HG02759 (cell line): ENCODE measurements around the gene MEF2D.

Experiments
- ATAC-seq: cut with Tn5 transposase; IDR thresholded peaks from one replicate; pipeline ENCODE4 v1.9.1; 2021; ENCODE audit warnings: mild to moderate bottlenecking, moderate library complexity; ENCODE audit not compliant: unreplicated experiment

MEF2D gene

DNA sequence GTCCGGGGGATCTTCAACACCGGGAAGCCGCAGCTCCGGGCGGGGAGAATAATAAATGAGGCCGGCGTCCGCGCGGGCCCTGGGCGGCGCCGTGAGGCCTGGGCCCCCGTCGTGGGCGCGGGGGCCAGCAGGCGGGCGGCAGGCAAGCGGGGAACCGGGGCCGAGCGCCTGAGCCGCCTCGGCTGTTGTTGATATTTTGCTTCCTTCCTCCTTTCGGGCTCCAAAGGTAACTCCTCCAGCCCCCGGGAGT is at the start of gene MEF2D:
Gene MEF2D, minus strand, starts transcription at position 233 of the 250 bp plus-strand sequence. CDS start 17,483 bp downstream, outside the sequence.
- no peak for ATAC-seq

DNA sequence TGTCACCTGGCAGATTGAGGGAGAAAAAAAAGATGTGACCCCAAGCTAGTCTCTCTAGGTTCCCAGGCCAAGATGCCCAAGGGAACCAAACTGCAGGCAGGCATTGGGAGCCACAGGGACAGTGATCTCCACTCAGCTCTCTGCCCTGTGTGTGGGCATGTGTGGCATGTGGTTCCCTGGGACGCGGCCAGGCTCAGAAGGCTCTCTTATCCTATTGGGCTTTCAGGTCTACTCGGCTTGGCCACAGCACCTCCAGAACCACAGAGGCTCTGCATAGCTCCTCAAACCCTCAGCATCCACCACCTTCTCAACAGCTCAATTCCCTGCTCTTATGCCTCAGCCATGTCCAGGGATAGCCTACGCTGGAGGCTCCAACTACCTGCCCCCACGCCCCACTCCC is 49.8 kb upstream of the MEF2D start:
- no peak for ATAC-seq

- no peak for ATAC-seq
Observed at GRCh38 chr1:156549831-156550230, 49.3 kb upstream of the MEF2D start.

- ATAC-seq: no peak
Observed at GRCh38 chr1:156549390-156549789, 48.8 kb upstream of the MEF2D start.

DNA sequence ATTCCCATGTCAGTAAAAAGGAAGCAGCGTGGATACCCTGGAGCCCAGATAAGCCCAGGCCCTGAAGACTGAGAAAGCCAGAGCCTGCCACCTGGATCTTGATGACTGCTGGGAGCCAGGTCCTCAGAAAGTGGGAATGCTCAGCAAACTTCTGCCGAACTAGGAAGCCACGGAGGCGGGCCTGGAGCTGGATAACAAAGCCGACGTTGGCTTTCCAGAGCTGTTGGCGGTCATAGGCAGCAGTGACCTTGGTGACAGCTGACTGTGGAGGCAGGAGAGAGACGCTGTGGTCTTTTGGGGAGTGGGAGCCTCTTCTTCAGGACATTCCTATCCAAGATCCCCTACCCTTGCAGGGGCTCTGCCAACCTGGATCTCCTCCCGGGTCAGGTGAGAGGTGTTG is 47.4 kb upstream of the MEF2D start:
- ATAC-seq: no peak

DNA sequence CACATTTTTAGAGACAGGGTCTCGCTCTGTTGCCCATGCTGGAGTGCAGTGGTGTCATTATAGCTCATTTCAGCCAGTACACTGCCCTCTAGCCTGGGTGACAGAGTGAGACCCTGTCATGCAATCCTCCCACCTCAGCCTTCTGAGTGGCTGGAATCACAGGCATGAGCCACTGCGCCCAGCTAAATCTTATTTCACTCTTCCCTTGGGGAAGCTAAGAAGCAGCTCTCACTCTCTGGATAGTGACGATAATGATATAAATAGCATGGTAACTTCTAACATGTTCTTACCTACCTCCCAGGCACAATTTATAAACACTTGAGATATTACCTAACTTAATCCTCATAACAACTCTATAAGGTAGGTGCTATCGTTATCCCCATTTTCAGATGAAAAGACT is 46.9 kb upstream of the MEF2D start:
- no peak for ATAC-seq

- ATAC-seq: no peak
Observed at GRCh38 chr1:156546267-156546666, 45.7 kb upstream of the MEF2D start.

GRCh38 chr1:156544592-156545102 is 44.1 kb upstream of the MEF2D start:
- no peak for ATAC-seq

DNA sequence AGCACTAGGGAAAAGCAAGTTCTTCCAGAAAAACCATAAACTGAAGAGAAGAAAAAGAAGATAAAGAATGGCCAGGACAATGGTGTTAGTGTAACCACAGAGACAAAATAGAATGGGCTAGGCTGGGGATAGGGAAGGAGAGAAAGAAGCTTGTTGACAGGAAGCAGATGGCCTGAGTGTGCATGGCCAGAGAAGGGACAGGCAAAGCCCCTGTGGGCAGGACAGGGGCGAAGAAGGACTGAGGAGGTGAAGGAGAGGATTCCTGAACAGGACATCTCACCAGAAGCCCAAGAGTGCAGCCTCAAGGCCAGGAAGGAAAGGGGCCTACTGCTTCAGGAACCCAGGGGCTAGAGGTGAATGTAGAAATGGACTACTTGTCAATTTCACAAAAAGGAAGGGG is 42.5 kb upstream of the MEF2D start:
- ATAC-seq: no peak

- no peak for ATAC-seq
Observed at GRCh38 chr1:156540955-156541354, 40.4 kb upstream of the MEF2D start.

GRCh38 chr1:156539818-156540355 is 39.3 kb upstream of the MEF2D start:
- ATAC-seq: no peak

GRCh38 chr1:156538711-156539440 is 38.3 kb upstream of the MEF2D start:
- no peak for ATAC-seq

DNA sequence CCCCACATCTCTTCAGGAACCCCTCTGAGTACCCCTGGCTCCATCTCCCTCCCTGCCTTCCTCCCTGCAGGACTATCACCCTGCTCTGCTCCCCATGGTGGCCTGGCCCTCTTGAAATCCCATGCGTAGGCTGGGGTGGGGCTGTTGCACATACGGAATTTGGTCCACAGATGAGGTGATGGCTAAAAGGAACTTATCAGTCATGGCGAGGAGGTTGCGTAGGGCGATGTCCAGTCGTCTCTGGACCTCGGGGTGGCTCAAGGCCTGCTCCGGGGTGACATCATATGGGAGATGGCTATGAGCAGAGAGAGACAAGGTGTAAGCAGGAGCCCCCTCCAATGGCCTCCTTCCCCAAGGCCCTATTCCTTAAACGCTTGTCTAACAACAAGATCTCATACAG is 36.5 kb upstream of the MEF2D start:
- no peak for ATAC-seq

GRCh38 chr1:156534424-156535060 is 34.0 kb upstream of the MEF2D start:
- no peak for ATAC-seq

DNA sequence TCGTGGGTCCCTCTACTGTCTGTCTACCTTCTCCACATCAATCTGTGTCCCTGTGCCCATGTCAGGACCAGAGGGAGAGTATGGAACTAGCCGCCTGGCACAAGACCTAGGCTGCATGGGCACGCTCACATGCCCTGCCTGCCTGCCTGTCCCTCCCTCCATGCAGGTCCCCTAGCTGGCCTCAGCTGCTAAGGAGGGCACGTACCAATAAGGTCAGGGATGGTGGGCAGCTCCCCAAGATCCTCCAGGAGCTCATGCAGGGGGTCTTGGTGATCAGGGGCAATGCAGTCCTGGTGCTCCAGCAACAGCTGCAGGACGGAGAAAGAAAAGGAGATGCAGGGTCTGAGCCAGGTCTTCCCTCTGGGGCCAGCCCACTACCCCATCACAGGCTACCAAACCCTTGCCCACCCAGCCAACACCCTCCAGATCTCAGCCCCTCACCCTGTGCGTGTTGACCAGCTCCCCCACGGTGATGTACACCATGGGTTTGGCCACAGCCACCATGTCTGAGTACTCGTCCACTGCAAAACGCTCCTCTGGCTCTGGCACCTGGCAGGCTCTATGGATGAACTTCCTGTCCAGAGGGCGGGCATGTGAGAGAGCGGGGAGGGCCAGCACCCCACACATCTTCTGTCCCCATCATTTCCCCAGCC is 33.1 kb upstream of the MEF2D start:
- ATAC-seq: no peak

- ATAC-seq: no peak
Observed at GRCh38 chr1:156532374-156532773, 31.8 kb upstream of the MEF2D start.

- ATAC-seq: no peak
Observed at GRCh38 chr1:156530006-156530405, 29.4 kb upstream of the MEF2D start.

DNA sequence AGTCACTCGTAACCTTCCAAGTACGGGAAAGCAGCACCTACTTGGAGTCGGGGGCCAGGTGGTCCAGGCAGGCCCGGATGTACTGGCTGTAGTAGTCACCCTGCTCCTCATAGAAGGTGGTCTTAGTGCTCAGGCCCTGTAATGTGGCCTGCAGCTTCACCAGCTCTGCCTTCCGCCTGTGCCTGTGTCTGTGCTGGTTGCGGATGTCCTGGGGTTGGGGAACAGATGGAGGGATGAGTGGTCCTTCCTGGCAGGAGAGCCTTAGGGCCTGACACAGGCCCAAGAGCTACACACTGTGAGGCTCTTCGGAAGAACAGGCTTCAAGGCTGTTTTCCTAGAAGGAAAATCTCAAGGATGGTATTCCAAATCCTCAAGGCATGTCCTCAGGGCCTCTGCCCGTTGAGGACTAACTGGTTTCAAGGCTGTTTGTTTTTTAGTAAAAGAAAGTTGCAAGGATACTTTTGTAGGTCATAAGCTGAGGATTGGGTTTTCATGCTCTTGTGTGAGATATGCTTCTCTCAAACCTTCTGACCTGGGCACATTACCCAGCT is 28.4 kb upstream of the MEF2D start:
- no peak for ATAC-seq

DNA sequence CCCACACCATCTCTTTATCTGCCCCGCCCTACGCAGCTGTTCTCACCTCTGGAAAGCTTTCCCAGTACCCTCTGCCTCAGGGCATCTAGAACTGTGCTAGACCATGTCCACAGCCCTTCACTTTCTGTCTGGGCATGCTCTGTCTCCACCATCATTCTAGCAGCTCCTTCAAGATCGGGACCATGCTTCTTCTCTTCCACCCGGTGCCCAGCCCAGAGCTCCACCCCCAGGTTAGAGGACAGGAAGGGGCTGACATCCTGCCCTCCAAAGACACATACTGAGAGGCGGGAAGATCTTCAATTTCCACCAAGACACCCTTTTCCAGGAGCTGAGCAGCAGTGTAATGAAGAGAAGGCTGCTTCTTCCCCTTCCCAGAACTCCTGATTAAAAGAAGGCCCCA is 27.7 kb upstream of the MEF2D start:
- no peak for ATAC-seq

- no peak for ATAC-seq
Observed at GRCh38 chr1:156527584-156527983, 27.0 kb upstream of the MEF2D start.

DNA sequence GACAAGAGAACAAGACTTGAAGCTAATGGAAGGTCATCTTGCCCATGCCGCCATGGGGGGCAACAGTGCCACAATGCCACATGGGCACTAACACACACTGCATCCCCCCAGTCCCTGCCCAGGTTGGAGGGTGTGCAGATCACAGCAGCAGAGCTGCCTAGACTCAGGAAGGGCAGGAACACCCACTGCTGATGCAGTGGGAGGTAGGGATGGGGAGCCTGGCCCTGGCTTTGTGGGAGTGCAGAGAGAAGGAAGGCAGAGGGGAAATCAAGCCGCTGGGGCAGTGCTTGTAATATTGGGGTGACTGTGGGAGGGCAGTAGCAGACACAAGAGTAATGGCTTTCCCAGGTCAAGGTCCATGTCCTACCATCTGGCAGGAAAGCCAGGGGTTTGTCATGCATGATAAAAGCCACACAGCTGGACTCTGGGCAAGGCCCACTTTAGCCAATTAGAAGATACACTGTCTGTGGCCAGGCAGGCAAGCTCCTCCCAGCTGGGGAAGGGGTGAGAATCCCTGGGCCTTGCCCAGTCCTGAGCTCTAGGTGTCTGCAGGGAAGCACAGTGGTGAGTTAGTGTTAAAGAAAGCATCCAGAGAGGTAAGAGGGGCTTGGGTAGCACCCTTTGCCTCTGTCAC is 25.4 kb upstream of the MEF2D start:
- ATAC-seq: no peak
